Prostate gland (tissue), 2 donors: ENCODE measurements around the gene ARHGEF12.

Source experiments
- POLR2A ChIP-seq: fragments of 450-650 bp; IDR thresholded peaks from one replicate; pipeline ENCODE4 v1.6.1; 2016; ENCODE audit warnings: antibody characterized with exemption, mild to moderate bottlenecking
- POLR2AphosphoS5 ChIP-seq: sonication (generic); formaldehyde crosslinking; IDR thresholded peaks from one replicate; pipeline ENCODE4 v1.6.1; 2017; ENCODE audit warnings: antibody characterized with exemption
- TF ChIP-seq, protein P1 (sequence below), 4 experiments: fragments of 200-600 bp in 2 of 4; fragments of 450-650 bp in 2 of 4; sonication (generic) in 2 of 4; IDR thresholded peaks; 1 replicate in 3 of 4; 2 replicates in 1 of 4; pipeline ENCODE4 v1.5.1; 2016 to 2019; ENCODE audit warnings: antibody characterized with exemption in 4 of 4, mild to moderate bottlenecking in 2 of 4, moderate library complexity in 2 of 4

DNA sequence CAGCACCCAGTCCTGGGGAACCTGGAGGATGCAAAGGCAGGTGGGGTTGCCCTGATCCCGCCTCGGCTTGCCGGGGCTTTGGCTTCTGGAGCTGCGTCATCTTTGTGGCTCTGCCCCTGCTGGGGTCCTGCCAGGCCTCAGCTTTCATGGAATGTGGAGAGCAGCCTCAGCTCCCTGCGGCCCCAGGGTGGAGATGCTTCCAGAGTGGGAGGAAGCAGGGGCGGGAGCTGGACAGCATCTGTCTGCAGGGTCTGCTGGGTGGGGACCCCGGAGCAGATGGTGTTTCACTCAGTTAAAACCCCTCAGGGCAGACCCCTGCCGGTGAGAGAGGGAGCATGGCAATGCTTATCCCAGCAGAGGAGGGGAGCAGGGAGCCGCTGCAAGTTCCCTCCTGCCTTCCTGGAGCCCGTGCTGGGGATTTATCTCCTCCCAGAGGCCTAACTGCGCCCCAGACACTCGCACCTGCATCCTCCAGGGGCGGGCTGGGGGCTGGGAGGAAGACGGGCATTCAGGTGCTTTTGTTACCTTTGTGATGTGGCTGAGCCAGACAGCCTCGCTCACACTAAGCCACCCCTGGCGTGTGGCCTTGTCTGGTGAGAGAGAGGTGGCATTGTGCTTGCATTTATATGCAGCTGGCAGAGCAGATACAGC lies 191.0 kb downstream of the ARHGEF12 start:
- TF ChIP-seq, protein P1, sequence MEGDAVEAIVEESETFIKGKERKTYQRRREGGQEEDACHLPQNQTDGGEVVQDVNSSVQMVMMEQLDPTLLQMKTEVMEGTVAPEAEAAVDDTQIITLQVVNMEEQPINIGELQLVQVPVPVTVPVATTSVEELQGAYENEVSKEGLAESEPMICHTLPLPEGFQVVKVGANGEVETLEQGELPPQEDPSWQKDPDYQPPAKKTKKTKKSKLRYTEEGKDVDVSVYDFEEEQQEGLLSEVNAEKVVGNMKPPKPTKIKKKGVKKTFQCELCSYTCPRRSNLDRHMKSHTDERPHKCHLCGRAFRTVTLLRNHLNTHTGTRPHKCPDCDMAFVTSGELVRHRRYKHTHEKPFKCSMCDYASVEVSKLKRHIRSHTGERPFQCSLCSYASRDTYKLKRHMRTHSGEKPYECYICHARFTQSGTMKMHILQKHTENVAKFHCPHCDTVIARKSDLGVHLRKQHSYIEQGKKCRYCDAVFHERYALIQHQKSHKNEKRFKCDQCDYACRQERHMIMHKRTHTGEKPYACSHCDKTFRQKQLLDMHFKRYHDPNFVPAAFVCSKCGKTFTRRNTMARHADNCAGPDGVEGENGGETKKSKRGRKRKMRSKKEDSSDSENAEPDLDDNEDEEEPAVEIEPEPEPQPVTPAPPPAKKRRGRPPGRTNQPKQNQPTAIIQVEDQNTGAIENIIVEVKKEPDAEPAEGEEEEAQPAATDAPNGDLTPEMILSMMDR (IDR thresholded peaks at IDR 0.05): no peak
- TF ChIP-seq POLR2A: no peak
- no peak for TF ChIP-seq POLR2AphosphoS5
